ENCODE results near the gene ISCU.

GRCh38 chr12:108525681-108526080, 36.7 kb upstream of the ISCU start:
- TF ChIP-seq CTCF (IDR thresholded peaks at IDR 0.05) (no peak), POLR2A (IDR thresholded peaks at IDR 0.05) (no peak)

Data from thyroid gland (tissue), 4 donors.